GM10847 (cell line): ENCODE measurements around the gene CHIC1.

ENCODE experiments used
- POLR2A ChIP-seq: IDR thresholded peaks from 2 replicates; pipeline ENCODE4 v1.6.1; 2011; ENCODE audit not compliant: insufficient read length; ENCODE audit errors: extremely low read depth

Gene CHIC1

GRCh38 chrX:73728602-73729001, 165.6 kb downstream of the CHIC1 start:
- TF ChIP-seq POLR2A, result no peak
